ENCODE results near the gene NAALADL1. TPM values are rescaled to one million over a fixed set of nuclear protein-coding genes. Genes with fewer than 3 reads are reported as not detected.

NAALADL1 gene
- total RNA-seq, 6 experiments from 2014 or later, result 0.83 to 3.5 (median 1.4) TPM

DNA sequence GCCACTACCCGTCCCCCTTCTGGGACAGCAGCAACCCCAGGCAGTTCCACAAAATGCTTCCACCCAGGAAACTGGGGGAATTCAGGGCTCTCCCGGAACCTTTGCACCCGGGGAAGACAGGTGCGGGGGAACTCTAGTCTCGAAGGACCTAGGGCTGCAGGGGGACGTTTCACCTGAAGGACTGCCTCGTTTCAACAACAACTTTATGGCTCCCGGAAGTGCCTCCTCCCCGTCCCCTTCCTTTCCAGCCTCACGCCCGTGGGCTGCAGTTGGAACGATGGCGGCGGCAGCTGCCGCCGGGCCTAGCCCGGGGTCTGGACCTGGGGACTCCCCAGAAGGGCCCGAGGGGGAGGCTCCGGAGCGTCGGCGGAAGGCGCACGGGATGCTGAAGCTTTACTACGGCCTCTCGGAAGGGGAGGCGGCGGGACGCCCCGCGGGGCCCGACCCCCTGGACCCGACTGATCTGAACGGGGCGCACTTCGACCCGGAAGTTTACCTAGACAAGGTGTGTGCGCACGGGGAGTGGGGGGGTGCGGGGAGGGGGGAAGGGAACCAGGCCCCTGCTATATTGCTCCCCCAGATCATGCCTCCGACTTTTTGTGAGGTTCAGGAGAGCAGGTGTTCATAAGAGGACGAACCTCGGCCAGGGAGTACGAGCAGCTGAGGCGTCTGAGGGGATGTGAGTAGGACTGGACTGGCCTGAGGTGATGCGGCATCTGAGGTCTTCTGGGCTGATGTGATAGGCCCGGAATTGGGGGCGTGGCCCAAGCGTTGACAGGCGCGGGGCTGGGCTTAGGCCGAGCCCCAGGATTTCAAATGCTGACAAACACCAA lies 37.8 kb upstream of the NAALADL1 start, which contains the start of gene VPS51:
VPS51 (plus strand) TSS at position 241 of the 833 bp plus-strand sequence; CDS start at position 278, 37 bp downstream.
- TF ChIP-seq POLR2A (IDR thresholded peaks at IDR 0.05) (peak; percentile 87), CTCF (IDR thresholded peaks at IDR 0.05) (peak in 1 of 4 donors; percentile 19)

GRCh38 chr11:65095427-65095826 lies 37.1 kb upstream of the NAALADL1 start:
- DNase-seq (no peak), ATAC-seq (no peak)
- H3K9me3 ChIP-seq, result no peaks in the 10 kb centered on the region
- H3K4me1 ChIP-seq, result peaks cover 0 to 16% (median 4%) of the 10 kb centered on the region in 4 donors
- 67% methylated on average over 8 of the region's 22 CpGs for WGBS (ENCODE audit: insufficient coverage, low coverage, low lambda C conversion rate, missing lambda C conversion rate)
- no peak for TF ChIP-seq POLR2A (IDR thresholded peaks at IDR 0.05)
- TF ChIP-seq CTCF (IDR thresholded peaks at IDR 0.05), result no peak
- peak overlapping the region in 2 of 3 donors; percentile 84 to 89 for H3K4me3 ChIP-seq
- H3K27me3 ChIP-seq, result no peaks in the 10 kb centered on the region
- peak overlapping the region in 1 of 3 donors; percentile 47 for H3K27ac ChIP-seq
- intact Hi-C loops (cut with DNase I), result no loop called here
- H3K36me3 ChIP-seq, result peaks cover 0 to 7% (median 0%) of the 10 kb centered on the region in 4 donors

More for the DNA sequence above, 37.8 kb upstream of the NAALADL1 start, which contains the start of gene VPS51:
- Histone ChIP-seq H3K27me3 (no peaks in the 10 kb centered on the region), H3K4me1 (peaks cover 0 to 22% (median 8%) of the 10 kb centered on the region in 4 donors), H3K36me3 (peaks cover 0 to 7% (median 0%) of the 10 kb centered on the region in 4 donors), H3K9me3 (no peaks in the 10 kb centered on the region), H3K4me3 (peak within 1 kb of the TSS; percentile 84 to 97 (median 89)), H3K27ac (peak within 1 kb of the TSS; percentile 78 to 91 (median 88))
- intact Hi-C loops (cut with DNase I), result no loop called here
- DNase-seq, result peak; percentile 89 to 93 (median 93)
- 0% methylated on average over 9 of the region's 52 CpGs for WGBS (ENCODE audit: insufficient coverage, low coverage, low lambda C conversion rate, missing lambda C conversion rate)
- peak; percentile 91 to 95 (median 94) for ATAC-seq

GRCh38 chr11:65090628-65091027 lies 32.3 kb upstream of the NAALADL1 start:
- DNase-seq, result no peak
- no peak overlapping the region for H3K27ac ChIP-seq
- no peaks in the 10 kb centered on the region for H3K9me3 ChIP-seq
- 98% methylated on average over 4 of the region's 4 CpGs for WGBS (ENCODE audit: insufficient coverage, low coverage, low lambda C conversion rate, missing lambda C conversion rate)
- intact Hi-C loops (cut with DNase I), result no loop called here
- H3K36me3 ChIP-seq, result peaks cover 0 to 18% (median 7%) of the 10 kb centered on the region in 4 donors
- H3K4me3 ChIP-seq, result no peak overlapping the region
- peaks cover 0 to 2% (median 0%) of the 10 kb centered on the region in 4 donors for H3K4me1 ChIP-seq
- no peak for ATAC-seq
- no peaks in the 10 kb centered on the region for H3K27me3 ChIP-seq
- TF ChIP-seq POLR2A (IDR thresholded peaks at IDR 0.05), result no peak
- no peak for TF ChIP-seq CTCF (IDR thresholded peaks at IDR 0.05)

DNA sequence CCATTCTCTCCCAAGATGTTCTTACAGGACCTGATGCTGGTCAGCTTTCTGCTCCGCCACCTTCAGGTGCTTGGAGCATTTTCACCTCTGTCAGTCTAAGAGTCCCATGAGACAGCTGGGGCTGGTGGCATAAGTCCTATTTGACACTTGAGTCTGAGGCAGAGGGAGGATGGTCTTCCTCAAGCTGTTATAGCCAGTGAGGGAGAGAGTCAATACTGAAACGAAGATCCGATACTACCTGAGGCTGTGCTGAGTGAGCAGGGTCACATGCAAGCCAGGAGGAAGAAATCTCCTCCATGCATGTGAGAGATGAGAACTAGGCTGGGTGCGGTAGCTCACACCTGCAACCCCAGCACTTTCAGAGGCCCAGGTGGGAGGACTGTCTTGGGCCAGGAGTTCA lies 31.3 kb upstream of the NAALADL1 start:
- DNase-seq (no peak), ATAC-seq (no peak)
- Histone ChIP-seq H3K9me3 (no peaks in the 10 kb centered on the region), H3K36me3 (peaks cover 0 to 23% (median 7%) of the 10 kb centered on the region in 4 donors), H3K4me3 (no peak overlapping the region), H3K4me1 (peaks cover 0 to 9% (median 3%) of the 10 kb centered on the region in 4 donors), H3K27ac (no peak overlapping the region), H3K27me3 (no peaks in the 10 kb centered on the region)
- TF ChIP-seq CTCF (IDR thresholded peaks at IDR 0.05), result no peak
- TF ChIP-seq POLR2A (IDR thresholded peaks at IDR 0.05), result no peak
- intact Hi-C loops (cut with DNase I), result no loop called here
- WGBS (ENCODE audit: insufficient coverage, low coverage, low lambda C conversion rate, missing lambda C conversion rate), result 89% methylated on average over 3 of the region's 4 CpGs
